ENCODE results near the gene TMPRSS9.
"Not testable (repeated sequence)": the region's sequence is repeated elsewhere in the genome, so short reads cannot be mapped to it uniquely, and the experiment has no call there.

Gene TMPRSS9

GRCh38 chr19:2395293-2395829, 35.3 kb downstream of the TMPRSS9 start:
- not testable (repeated sequence) for DNase-seq

GRCh38 chr19:2397173-2397572, 37.1 kb downstream of the TMPRSS9 start:
- DNase-seq, result not testable (repeated sequence)

GRCh38 chr19:2398735-2399305, 38.8 kb downstream of the TMPRSS9 start:
- DNase-seq, result no peak

GRCh38 chr19:2399582-2399981, 39.5 kb downstream of the TMPRSS9 start:
- DNase-seq, result no peak

- no peak for DNase-seq
Observed at GRCh38 chr19:2408247-2408646, 48.2 kb downstream of the TMPRSS9 start.

- no peak for DNase-seq
Observed at GRCh38 chr19:2409352-2409912, 49.4 kb downstream of the TMPRSS9 start.

GRCh38 chr19:2410023-2410422, 50.0 kb downstream of the TMPRSS9 start:
- DNase-seq, result no peak

- no peak for DNase-seq
Observed at GRCh38 chr19:2411709-2412108, 51.6 kb downstream of the TMPRSS9 start.

GRCh38 chr19:2412449-2412848, 52.4 kb downstream of the TMPRSS9 start:
- DNase-seq, result no peak

GRCh38 chr19:2413159-2413558, 53.1 kb downstream of the TMPRSS9 start:
- no peak for DNase-seq

GRCh38 chr19:2413629-2414028, 53.6 kb downstream of the TMPRSS9 start:
- DNase-seq, result no peak

- no peak for DNase-seq
Observed at GRCh38 chr19:2415281-2415972, 55.4 kb downstream of the TMPRSS9 start.

GRCh38 chr19:2415973-2416319, 55.9 kb downstream of the TMPRSS9 start:
- DNase-seq, result no peak

GRCh38 chr19:2416321-2417097, 56.4 kb downstream of the TMPRSS9 start:
- no peak for DNase-seq

GRCh38 chr19:2417436-2417835, 57.4 kb downstream of the TMPRSS9 start:
- DNase-seq, result not testable (repeated sequence)

GRCh38 chr19:2417881-2418406, 57.9 kb downstream of the TMPRSS9 start:
- DNase-seq, result no peak

GRCh38 chr19:2419754-2420153, 59.7 kb downstream of the TMPRSS9 start:
- DNase-seq, result no peak

GRCh38 chr19:2420490-2420889, 60.4 kb downstream of the TMPRSS9 start:
- DNase-seq, result no peak

GRCh38 chr19:2421581-2422306, 61.7 kb downstream of the TMPRSS9 start:
- DNase-seq, result no peak

- DNase-seq, result no peak
Observed at GRCh38 chr19:2423071-2423914, 63.2 kb downstream of the TMPRSS9 start.

- no peak for DNase-seq
Observed at GRCh38 chr19:2423915-2424685, 64.0 kb downstream of the TMPRSS9 start.

All from kidney glomerular epithelial cell (primary cell).